HG03520 (cell line): ENCODE data around the gene GTPBP4.
"Not testable (repeated sequence)": the region's sequence is repeated elsewhere in the genome, so short reads cannot be mapped to it uniquely, and the experiment has no call there.

Experiments used
- ATAC-seq: cut with Tn5 transposase; IDR thresholded peaks from one replicate; pipeline ENCODE4 v1.9.1; 2021; ENCODE audit warnings: mild to moderate bottlenecking, moderate library complexity; ENCODE audit not compliant: unreplicated experiment

The GTPBP4 gene

DNA sequence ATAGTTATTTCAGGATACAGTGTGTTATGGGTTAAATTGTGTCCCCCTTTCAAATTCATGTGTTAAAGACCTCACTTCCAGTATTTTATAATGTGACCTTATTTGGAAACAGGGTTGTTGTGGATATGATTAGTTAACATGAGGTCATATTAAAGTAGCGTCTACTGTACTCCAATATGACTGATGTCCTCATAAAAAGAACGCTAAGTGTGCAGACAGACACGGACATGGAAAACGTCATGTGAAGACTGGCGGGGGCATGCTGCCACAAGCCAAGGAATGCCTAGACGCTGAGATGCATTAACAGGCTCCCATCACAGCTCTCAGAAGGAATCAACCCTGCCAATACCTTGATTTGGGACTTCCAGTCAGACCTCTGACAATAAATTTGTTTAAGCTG is 66.5 kb downstream of the GTPBP4 start:
- ATAC-seq = no peak

DNA sequence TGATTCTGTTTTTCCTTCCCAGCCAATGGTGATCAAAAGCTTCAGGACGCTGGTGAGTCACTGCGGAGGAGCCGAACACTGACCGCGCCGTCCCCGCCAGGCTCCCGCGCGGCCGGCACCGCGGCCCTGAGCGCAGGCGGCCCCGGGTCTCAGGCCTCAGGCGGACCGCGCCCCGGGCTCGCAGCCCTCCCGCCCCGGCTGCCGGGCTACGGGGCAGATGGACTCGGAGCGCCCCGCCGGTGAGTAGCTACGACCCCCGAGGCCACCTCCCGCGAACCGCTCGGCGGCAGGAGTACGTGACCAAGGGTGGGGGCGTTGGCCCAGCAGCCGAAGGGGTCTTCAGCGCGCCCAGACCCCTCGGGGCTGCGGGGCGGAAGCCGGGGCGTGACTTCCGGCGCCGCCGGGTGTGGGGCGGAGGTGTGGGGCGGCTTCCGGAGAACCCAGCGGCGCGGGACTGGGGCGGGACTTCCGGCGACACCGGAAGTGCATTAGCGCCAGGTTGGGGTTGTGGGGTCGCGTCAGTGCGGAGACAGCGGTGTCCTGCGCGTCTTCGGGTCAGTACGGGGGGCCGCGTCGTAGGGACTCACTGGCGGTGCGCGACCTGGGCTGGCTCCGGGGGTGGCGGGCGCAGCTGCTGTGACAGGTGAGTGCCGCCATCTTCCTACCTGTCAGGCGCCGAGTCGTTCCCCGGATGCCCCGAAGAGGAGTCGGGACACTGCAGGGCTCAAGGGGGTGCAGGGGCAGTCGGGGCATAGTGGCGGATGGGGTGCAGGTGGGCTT is 68.3 kb downstream of the GTPBP4 start, which contains the start of gene WDR37:
Gene WDR37, plus strand, starts transcription at position 60 of the 780 bp plus-strand sequence. CDS start 15,771 bp downstream, outside the sequence.
- ATAC-seq = peak; percentile 89

DNA sequence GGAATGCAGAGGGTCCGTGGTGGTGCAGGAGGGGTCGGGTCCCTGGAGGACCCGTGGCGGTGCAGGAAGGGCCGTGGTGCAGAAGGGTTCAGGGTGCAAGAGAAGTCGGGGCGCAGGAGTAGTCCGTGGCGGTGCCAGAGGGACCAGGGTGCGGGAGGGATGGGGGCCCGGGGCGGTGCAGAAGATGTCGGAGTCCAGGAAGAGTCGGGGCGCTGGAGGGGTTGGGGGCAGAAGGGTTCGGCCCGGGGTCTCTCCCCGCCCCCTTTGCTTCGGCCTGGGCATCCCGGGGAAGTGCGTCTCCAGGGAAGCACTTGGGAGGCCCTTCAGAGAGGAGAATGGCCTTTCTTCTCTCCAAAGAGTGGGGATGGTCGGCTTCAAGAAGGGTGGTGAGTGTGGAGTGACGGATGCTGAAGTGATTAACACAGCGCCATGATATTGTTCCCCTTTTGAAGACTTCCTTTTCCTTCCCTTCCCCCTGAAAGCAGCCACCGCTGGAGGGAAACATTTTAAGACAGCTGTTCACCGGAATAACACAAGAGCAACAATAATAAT is 68.9 kb downstream of the GTPBP4 start:
- ATAC-seq = no peak

DNA sequence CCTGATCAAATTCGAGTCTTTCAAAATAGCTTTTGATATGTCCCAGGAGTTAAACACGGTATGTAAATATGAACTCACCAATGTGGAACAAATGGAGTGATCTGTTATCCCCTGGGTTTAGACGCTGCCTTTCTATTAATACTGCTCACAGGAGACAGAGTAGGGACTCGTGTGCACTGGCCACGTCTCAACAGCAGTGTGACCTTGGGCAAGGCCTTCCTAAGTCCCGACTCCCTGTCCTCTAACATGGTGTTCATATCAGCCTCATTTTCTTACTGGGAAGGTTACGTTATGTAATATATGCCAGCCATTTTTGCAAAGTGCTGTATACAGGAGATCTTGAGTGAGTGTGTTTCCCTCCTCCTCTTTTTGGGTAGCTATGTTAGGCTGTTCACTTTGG is 69.8 kb downstream of the GTPBP4 start:
- ATAC-seq = no peak

DNA sequence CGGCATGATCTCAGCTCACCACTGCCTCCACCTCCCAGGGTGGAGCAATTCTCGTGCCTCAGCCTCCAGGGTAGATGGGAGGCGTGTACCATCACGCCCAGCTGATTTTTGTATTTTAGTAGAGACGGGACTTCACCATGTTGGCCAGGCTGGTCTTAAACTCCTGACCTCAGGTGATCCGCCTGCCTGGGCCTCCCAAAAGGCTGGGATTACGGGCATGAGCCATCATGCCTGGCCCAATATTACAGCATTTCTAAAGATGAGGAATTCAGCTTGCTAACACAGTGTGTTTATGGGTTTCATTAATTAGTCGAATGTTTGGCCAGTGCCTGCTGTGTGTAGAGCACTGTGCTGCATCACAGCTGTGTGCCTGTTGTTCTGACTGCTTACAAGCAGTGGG is 71.7 kb downstream of the GTPBP4 start:
- no peak for ATAC-seq

DNA sequence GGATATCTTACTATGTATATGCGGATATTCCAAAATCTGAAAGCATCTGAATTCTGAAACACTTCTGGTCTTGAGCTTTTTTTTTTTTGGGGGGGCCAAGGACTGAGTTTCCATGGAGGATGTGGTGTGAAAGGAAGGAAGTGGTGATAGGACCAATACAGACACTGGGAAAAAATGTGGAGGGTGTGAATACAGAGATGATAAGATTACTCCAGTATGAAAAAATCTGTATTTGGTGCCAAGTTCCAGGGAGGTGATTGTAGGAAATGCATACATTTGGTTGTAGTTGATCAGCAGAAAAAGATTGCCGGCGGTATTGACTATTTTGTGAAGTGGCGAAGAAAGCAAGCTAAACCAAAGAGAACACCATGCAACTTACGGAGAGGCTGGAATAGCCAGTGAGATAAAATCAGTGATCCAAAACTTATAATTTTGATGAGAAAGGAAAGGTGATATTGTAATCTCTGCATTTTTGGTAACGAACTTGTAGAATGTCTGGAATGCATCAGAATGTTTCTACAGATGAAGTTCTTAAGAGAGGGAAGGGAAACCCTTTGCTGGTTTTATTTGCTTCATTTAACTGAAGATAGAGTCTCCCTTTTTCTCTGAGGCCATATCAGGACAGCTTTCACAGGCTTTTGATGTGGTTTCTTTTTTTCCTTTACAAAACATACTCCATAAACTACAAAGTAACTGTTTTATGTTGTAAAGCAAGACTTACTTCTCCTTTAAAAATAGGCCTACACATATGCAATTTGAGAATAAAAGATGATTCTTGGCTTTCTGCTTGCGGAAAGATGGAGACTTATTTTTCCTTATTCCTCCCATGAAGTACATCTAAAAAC is 73.9 kb downstream of the GTPBP4 start:
- no peak for ATAC-seq

DNA sequence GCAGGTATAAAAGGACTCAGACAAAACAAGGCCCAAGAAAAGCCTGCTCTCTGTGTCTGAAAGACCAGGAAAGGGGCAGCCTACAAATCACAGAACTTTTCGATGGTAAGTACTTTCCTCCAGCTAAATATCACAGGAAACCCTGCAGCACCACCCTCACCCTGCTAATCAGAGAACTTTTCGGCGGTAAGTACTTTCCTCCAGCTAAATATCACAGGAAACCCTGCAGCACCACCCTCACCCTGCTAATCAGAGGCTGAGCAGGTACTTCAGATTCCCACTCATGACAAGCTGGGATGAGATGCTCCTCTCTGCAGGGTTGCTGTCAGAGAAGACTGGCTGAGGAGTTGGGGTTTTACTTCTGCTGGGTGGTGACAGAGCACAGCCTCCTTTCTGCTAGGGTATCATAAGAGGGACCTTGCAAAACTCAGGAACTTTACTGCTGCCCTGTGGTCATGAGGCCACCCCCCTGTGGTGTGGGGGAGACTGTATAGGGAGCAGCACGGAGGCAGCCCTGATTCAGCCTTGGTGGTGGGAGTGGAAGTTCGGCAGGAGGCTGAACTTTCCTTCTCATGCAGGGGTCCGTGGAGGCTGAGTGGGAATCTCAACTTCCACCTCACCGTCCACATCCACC is 75.1 kb downstream of the GTPBP4 start:
- ATAC-seq = no peak

DNA sequence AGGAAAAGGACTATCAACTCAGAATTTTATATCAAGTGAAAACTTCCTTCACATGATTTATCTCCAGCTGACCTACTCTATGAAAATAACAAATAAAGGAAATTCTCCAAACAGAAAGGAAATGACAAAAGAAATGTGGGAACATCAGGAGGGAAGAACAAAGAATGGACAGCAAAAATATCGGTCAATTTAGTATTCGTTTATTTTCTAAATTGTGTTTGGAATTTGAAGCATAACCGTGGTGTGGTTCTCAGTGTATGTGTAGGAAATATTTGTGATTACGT is 76.7 kb downstream of the GTPBP4 start:
- ATAC-seq = no peak

DNA sequence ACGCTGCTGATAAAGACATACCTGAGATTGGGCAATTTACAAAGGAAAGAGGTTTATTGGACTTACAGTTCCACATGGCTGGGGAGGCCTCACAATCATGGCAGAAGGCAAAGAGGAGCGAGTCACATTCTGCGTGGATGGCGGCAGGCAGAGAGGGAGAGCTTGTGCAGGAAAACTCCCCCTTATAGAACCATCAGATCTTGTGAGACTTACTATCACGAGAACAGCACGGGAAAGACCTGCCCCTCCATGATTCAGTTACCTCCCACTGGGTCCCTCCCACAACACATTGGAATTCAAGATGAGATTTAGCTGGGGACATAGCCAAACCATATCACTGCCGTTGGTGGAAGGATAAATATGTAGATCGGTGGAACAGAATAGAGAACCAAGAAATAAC is 78.5 kb downstream of the GTPBP4 start:
- ATAC-seq = not testable (repeated sequence)

DNA sequence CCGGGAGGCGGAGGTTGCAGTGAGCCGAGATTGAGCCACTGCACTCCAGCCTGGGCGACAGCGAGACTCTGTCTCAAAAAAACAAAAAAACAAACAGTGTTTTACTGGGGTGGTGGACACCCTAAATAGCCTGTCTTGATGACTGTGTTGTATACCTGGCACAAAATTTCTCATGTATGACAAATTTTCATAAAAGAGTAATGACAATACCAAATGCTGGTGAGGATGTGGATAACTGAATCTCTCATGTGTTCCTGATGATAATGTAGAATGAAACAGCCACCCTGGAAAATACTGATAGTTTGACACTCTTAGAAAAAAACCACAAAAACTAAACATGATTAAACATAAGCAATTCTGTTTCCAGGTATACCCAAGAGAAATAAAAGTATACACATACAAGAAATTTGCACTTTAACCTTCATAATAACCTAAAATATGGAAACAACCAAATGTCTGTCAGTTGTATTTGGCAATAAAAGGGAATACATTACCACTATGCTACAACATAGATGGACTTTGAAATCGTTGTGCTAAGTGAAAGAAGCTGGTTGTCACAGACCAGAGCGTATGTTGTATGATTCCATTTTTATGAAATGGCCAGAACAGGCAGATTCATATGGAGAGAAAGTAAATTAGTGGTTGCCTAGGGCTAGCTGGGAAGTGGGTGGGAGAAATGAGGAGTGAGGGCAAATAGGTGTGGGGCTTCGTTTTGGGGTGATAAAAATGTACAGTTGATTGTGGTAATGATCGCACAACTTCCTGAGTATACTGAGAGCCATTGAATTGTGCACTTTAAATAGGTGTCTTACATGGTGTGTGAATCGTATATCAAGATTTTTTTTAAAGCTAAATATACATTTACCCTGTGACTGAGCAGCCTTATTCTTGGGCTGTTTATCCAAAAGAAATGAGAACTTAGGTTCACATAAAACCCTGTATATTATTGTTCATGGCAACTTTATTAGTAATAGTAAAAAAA is 80.4 kb downstream of the GTPBP4 start:
- no peak for ATAC-seq
